NCI-H82 treated with DMSO at 0.1 percent for 48 hours (cell line): ENCODE measurements around the gene ALLC.

Experiments
- DNase-seq: peaks from one replicate; lab custom pipeline; 2025; ENCODE audit not compliant: unreplicated experiment; lab: John Stamatoyannopoulos, UW

The ALLC gene

GRCh38 chr2:3743951-3744555 is 86.1 kb downstream of the ALLC start:
- DNase-seq, result no peak

- DNase-seq, result no peak
Observed at GRCh38 chr2:3745920-3746319, 87.9 kb downstream of the ALLC start.

GRCh38 chr2:3747032-3747654 is 89.1 kb downstream of the ALLC start:
- DNase-seq, result no peak

GRCh38 chr2:3747826-3748225 is 89.8 kb downstream of the ALLC start:
- DNase-seq, result no peak

- DNase-seq, result no peak
Observed at GRCh38 chr2:3749201-3749600, 91.2 kb downstream of the ALLC start.

- no peak for DNase-seq
Observed at GRCh38 chr2:3751251-3751650, 93.3 kb downstream of the ALLC start.

GRCh38 chr2:3751806-3752205 is 93.8 kb downstream of the ALLC start:
- no peak for DNase-seq
